Adrenal gland (tissue), 12 donors: ENCODE data around the gene CST7. TPM values are rescaled to one million over a fixed set of nuclear protein-coding genes. Genes with fewer than 3 reads are reported as not detected.

ENCODE experiments used
- DNase-seq, 7 donors: peaks; one replicate each; pipeline ENCODE4 v3.0.0-alpha.2; 2019 to 2020
- H3K27ac ChIP-seq, 5 donors: fragments of 200-600 bp; sonication (generic) in 4 of 5; 1 replicate in 3 of 5; 2 replicates in 2 of 5; pipeline versions ENCODE4 v1.5.1 to v1.8.0; 2016 to 2020; ENCODE audit warnings: mild to moderate bottlenecking in 1 of 5
- H3K27me3 ChIP-seq: fragments of 200-600 bp; 2 replicates; pipeline ENCODE4 v1.8.0; 2021
- H3K36me3 ChIP-seq, 2 donors: fragments of 200-600 bp; replicated peaks in 1 of 2; 1 replicate in 1 of 2; 2 replicates in 1 of 2; pipeline versions ENCODE4 v1.5.1 to v1.8.0; 2018 to 2022
- H3K4me1 ChIP-seq, 2 donors: fragments of 200-600 bp; replicated peaks in 1 of 2; 1 replicate in 1 of 2; 2 replicates in 1 of 2; pipeline versions ENCODE4 v1.5.1 to v1.8.0; 2018 to 2021
- H3K4me3 ChIP-seq, 4 donors: fragments of 200-600 bp; sonication (generic) in 3 of 4; one replicate each; pipeline ENCODE4 v1.5.1; 2016 to 2018
- H3K9me3 ChIP-seq, 3 donors: fragments of 200-600 bp; sonication (generic) in 1 of 3; replicated peaks in 1 of 3; 1 replicate in 2 of 3; 2 replicates in 1 of 3; pipeline versions ENCODE4 v1.5.1 to v1.8.0; 2016 to 2021
- CTCF ChIP-seq, 6 experiments: fragments of 450-650 bp in 4 of 6; fragments of 200-600 bp in 2 of 6; sonication (generic) in 1 of 6; IDR thresholded peaks; 1 replicate in 5 of 6; 2 replicates in 1 of 6; pipeline versions ENCODE4 v1.5.1 to v1.8.0; 2016 to 2021; ENCODE audit warnings: antibody characterized with exemption in 6 of 6, mild to moderate bottlenecking in 2 of 6, moderate library complexity in 1 of 6
- POLR2A ChIP-seq, 2 donors: fragments of 450-650 bp; IDR thresholded peaks; one replicate each; pipeline ENCODE4 v1.6.1; 2017; ENCODE audit warnings: antibody characterized with exemption in 2 of 2, mild to moderate bottlenecking in 2 of 2, moderate library complexity in 1 of 2
- WGBS, 4 donors: extraction: QIAGEN DNeasy Blood & Tissue Kit in 2 of 4; methylation state at CpG; one replicate each; pipeline versions ENCODE4 v1.1.5 to v1.1.7; 2013 to 2017; 5-methylcytosine and 5-hydroxymethylcytosine counted together
- intact Hi-C, 2 donors: fragments of 100-400 bp; cut with DNase I; formaldehyde crosslinking; loops; one replicate each; pipeline versions ENCODE4 v1.14.1 to v1.15.0; 2022 to 2023
- polyA plus RNA-seq, 3 donors: library from polyadenylated mRNA; stranded (reverse); fragments of 200-250 nt in 2 of 3; fragments of 350-450 nt in 1 of 3; fragmentation: Illumina TruSeq in 1 of 3; extraction: RNeasy Lipid Tissue Mini Kit (QIAGEN cat#74804) in 1 of 3; gene quantifications; one replicate each; pipeline ENCODE4 v1.2.3, GENCODE V29; 2013 to 2014
- total RNA-seq, 9 donors: library from RNA; depleted of rRNA in 4 of 9; stranded (reverse); fragments of >200 nt in 4 of 9; fragments of 120-200 nt in 1 of 9; fragmentation: NEBNext Ultra II Directional in 1 of 9; extraction: Animal tissue kit (Norgen Biotek cat#: 25700) in 1 of 9; gene quantifications; one replicate each; pipeline versions ENCODE4 v1.1.0 to v1.2.4, GENCODE V29; 2013 to 2023
- donor health status: healthy with polysubstance abuse.
- donor health status: Bipolar disorder and iron deficiency.
- donor health status: DM: yes; HTN: yes; CAD: no.
- donor health status: DM: no; HTN: no; CAD: no.
- donor health status: DM: no; HTN: no; CAD: no.
- donor health status: DM: yes; HTN: yes; CAD: no.

CST7 gene
- total and polyA plus RNA-seq, 12 donors: 0.17 to 4.1 (median 0.93) TPM

GRCh38 chr20:24972341-24972740, 23.3 kb downstream of the CST7 start:
- intact Hi-C loops: loop anchor here in 1 of 2 donors (10.0 kb wide), 1 partner anchor 58 kb away; no protein-coding TSS in a partner anchor
- WGBS, 4 donors: 80 to 96% (median 90%) methylated on average over 1 to 2 of the region's 2 CpGs
- Histone ChIP-seq H3K27me3 (no peaks in the 10 kb centered on the region), H3K4me3 (no peak overlapping the region), H3K36me3 (peaks cover 0 to 46% of the 10 kb centered on the region in 2 donors), H3K9me3 (no peaks in the 10 kb centered on the region), H3K4me1 (peaks cover under 1 to 1% of the 10 kb centered on the region in 2 donors), H3K27ac (no peak overlapping the region)
- peak in 1 of 7 donors; percentile 12 for DNase-seq
- TF ChIP-seq POLR2A (IDR thresholded peaks at IDR 0.05) (no peak), CTCF (IDR thresholded peaks at IDR 0.05) (no peak)

DNA sequence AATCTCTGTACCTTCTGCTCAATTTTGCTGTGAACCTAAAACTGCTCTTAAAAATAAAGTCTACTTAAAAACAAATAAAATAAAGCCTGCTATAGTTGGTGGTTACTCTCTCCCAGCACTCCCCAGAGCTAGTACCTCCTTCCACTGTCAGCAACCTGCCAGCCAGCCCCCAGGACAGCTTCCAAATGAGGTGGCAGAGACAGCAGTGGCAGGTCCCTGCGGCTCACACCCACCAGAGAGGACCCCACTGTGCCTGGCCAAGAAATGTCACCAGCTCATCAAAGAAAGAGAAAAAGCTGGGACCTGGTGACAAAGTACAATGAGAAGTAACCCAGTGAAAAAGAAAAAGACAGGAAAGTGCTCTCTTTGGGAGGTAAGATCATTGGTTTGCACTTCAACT, 28.3 kb downstream of the CST7 start:
- TF ChIP-seq CTCF (IDR thresholded peaks at IDR 0.05) (no peak), POLR2A (IDR thresholded peaks at IDR 0.05) (no peak)
- Histone ChIP-seq H3K36me3 (peaks cover 0 to 28% of the 10 kb centered on the region in 2 donors), H3K4me3 (no peak overlapping the region), H3K9me3 (no peaks in the 10 kb centered on the region), H3K27ac (no peak overlapping the region), H3K27me3 (no peaks in the 10 kb centered on the region), H3K4me1 (peaks cover 6 to 12% of the 10 kb centered on the region in 2 donors)
- WGBS, 4 donors: 92 to 100% (median 95%) methylated on average over 1 of the region's 1 CpG
- DNase-seq: peak in 1 of 7 donors; percentile 18
- intact Hi-C loops: loop anchor here in 1 of 2 donors (10.0 kb wide), 1 partner anchor 63 kb away; no protein-coding TSS in a partner anchor

DNA sequence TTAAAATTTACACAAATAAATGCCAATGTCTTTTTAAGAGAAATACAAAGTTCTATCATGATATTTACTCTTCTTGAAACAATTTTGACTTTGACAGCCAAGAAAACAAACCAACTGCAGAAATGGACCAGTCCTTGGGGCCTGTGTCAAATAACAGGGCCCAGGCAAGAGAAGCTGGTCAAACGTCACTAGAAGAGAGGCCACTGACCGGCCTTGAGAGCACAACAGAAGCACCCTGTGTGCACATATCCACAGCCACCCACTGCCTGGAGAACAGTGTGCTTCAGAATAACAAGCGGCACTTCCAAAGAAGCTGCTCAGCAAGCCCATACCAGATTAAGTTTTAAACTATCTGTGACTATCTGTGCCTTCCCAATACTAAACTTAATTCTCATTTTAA, 28.7 kb downstream of the CST7 start:
- peak in 6 of 7 donors; percentile 48 to 82 (median 70) for DNase-seq
- Histone ChIP-seq H3K9me3 (no peaks in the 10 kb centered on the region), H3K27me3 (no peaks in the 10 kb centered on the region), H3K27ac (peak overlapping the region in 1 of 5 donors; percentile 26), H3K36me3 (peaks cover 0 to 26% of the 10 kb centered on the region in 2 donors), H3K4me3 (no peak overlapping the region), H3K4me1 (peaks cover 6 to 12% of the 10 kb centered on the region in 2 donors)
- intact Hi-C loops: loop anchor here in 1 of 2 donors (10.0 kb wide), 1 partner anchor 63 kb away; no protein-coding TSS in a partner anchor
- TF ChIP-seq CTCF (IDR thresholded peaks at IDR 0.05) (no peak), POLR2A (IDR thresholded peaks at IDR 0.05) (peak in 1 of 2 donors; percentile 23)
- 45 to 61% (median 57%) methylated on average over 3 of the region's 3 CpGs for WGBS, 4 donors

GRCh38 chr20:24978513-24978912, 29.4 kb downstream of the CST7 start:
- 86 to 95% (median 90%) methylated on average over 8 of the region's 8 CpGs for WGBS, 4 donors
- Histone ChIP-seq H3K4me1 (peaks cover 6 to 12% of the 10 kb centered on the region in 2 donors), H3K27ac (peak overlapping the region in 1 of 5 donors; percentile 26), H3K4me3 (no peak overlapping the region), H3K9me3 (no peaks in the 10 kb centered on the region), H3K36me3 (peaks cover 0 to 27% of the 10 kb centered on the region in 2 donors), H3K27me3 (no peaks in the 10 kb centered on the region)
- no peak for TF ChIP-seq POLR2A (IDR thresholded peaks at IDR 0.05)
- TF ChIP-seq CTCF (IDR thresholded peaks at IDR 0.05): no peak
- no peak for DNase-seq
- intact Hi-C loops: loop anchor here in 1 of 2 donors (10.0 kb wide), 1 partner anchor 64 kb away; no protein-coding TSS in a partner anchor
